Kidney epithelial cell (primary cell): ENCODE data around the gene MTSS2. TPM values are rescaled to one million over a fixed set of nuclear protein-coding genes. Genes with fewer than 3 reads are reported as not detected.
"Not testable (repeated sequence)": the region's sequence is repeated elsewhere in the genome, so short reads cannot be mapped to it uniquely, and the experiment has no call there.

Source experiments
- DNase-seq: peaks from one replicate; pipeline ENCODE4 v3.0.0-alpha.2; 2010; ENCODE audit warnings: low read depth
- H3K27me3 ChIP-seq: 2 replicates; pipeline ENCODE4 v1.6.0; 2011; ENCODE audit warnings: low read length; ENCODE audit not compliant: control insufficient read depth, insufficient read depth
- H3K36me3 ChIP-seq: 2 replicates; pipeline ENCODE4 v1.5.1; 2011; ENCODE audit warnings: low read length; ENCODE audit not compliant: control insufficient read depth, insufficient read depth
- H3K4me3 ChIP-seq: 2 replicates; pipeline ENCODE4 v1.5.1; 2011; ENCODE audit warnings: low read depth, mild to moderate bottlenecking, control low read depth, low read length
- CTCF ChIP-seq: IDR thresholded peaks from 2 replicates; pipeline ENCODE4 v1.5.1; 2011; ENCODE audit warnings: mild to moderate bottlenecking, moderate library complexity, low read length, control low read depth, inconsistent platforms; ENCODE audit not compliant: insufficient read depth, poor library complexity, severe bottlenecking
- total RNA-seq: library from RNA; depleted of rRNA; stranded (reverse); fragments of >200 nt; gene quantifications from 2 replicates; pipeline ENCODE4 v1.2.3, GENCODE V29; 2015

Gene MTSS2
- total RNA-seq, 1 donor from 2014 or later: 19.8 TPM

GRCh38 chr16:70647441-70648359 lies 38.2 kb downstream of the MTSS2 start:
- peaks cover 6% of the 10 kb centered on the region for H3K27me3 ChIP-seq
- DNase-seq: no peak
- TF ChIP-seq CTCF: no peak
- H3K4me3 ChIP-seq: no peak overlapping the region
- no peaks in the 10 kb centered on the region for H3K36me3 ChIP-seq

GRCh38 chr16:70646260-70647241 lies 39.3 kb downstream of the MTSS2 start, which contains the start of gene IL34:
TSS of gene IL34 (plus strand) at chr16:70646559. CDS start at chr16:70646948, 389 bp downstream.
- Histone ChIP-seq H3K27me3 (peaks cover 6% of the 10 kb centered on the region), H3K36me3 (no peaks in the 10 kb centered on the region), H3K4me3 (no peak within 1 kb of the TSS)
- no peak for TF ChIP-seq CTCF
- DNase-seq: no peak

- no peaks in the 10 kb centered on the region for H3K36me3 ChIP-seq
- TF ChIP-seq CTCF: no peak
- DNase-seq: no peak
- H3K27me3 ChIP-seq: peaks cover 6% of the 10 kb centered on the region
- no peak overlapping the region for H3K4me3 ChIP-seq
Measured at GRCh38 chr16:70644763-70645597, 40.9 kb downstream of the MTSS2 start.

GRCh38 chr16:70643264-70643663 lies 42.6 kb downstream of the MTSS2 start:
- DNase-seq, H3K27me3 ChIP-seq, H3K4me3 ChIP-seq, H3K36me3 ChIP-seq: not testable (repeated sequence)

- Histone ChIP-seq H3K36me3 (no peaks in the 10 kb centered on the region), H3K4me3 (no peak overlapping the region), H3K27me3 (peaks cover 6% of the 10 kb centered on the region)
- no peak for TF ChIP-seq CTCF
- DNase-seq: no peak
Measured at GRCh38 chr16:70642633-70643032, 43.2 kb downstream of the MTSS2 start.
